ENCODE data around the gene CLINT1.

GRCh38 chr5:157756122-157756521 is 102.8 kb downstream of the CLINT1 start:
- no peak for TF ChIP-seq CTCF (IDR thresholded peaks at IDR 0.05)
- TF ChIP-seq POLR2A (IDR thresholded peaks at IDR 0.05): no peak
- no peak for TF ChIP-seq POLR2AphosphoS5 (IDR thresholded peaks at IDR 0.05)

Measured in upper lobe of left lung (tissue), 4 donors.